ENCODE results near the gene HLF.

DNA sequence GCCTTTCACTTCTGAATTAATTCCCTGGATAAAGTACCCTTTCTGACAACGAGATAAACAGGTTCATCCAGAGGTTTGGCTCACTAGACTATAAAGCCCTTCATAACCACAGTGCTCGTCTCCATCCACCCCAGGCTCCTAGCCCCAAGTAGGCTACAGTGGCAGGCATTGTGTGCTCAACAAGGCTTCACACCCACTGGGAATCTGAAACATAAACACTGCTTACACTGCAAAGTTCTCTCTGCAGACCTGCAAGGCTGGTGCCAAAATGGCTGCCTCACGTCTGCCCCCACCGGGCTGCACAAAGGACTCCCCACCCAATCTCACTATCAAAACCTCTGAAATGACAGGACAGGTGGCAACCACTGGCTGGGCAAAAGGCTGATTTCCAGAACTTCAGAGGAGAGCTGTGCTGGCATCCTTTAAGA, 5.1 kb upstream of the HLF start:
- TF ChIP-seq, protein P1, sequence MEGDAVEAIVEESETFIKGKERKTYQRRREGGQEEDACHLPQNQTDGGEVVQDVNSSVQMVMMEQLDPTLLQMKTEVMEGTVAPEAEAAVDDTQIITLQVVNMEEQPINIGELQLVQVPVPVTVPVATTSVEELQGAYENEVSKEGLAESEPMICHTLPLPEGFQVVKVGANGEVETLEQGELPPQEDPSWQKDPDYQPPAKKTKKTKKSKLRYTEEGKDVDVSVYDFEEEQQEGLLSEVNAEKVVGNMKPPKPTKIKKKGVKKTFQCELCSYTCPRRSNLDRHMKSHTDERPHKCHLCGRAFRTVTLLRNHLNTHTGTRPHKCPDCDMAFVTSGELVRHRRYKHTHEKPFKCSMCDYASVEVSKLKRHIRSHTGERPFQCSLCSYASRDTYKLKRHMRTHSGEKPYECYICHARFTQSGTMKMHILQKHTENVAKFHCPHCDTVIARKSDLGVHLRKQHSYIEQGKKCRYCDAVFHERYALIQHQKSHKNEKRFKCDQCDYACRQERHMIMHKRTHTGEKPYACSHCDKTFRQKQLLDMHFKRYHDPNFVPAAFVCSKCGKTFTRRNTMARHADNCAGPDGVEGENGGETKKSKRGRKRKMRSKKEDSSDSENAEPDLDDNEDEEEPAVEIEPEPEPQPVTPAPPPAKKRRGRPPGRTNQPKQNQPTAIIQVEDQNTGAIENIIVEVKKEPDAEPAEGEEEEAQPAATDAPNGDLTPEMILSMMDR (IDR thresholded peaks at IDR 0.05): no peak
- no peak for TF ChIP-seq POLR2A (IDR thresholded peaks at IDR 0.05)

All from lower leg skin (tissue), 3 donors.